ENCODE data around the gene RNF212B. TPM values are rescaled to one million over a fixed set of nuclear protein-coding genes. Genes with fewer than 3 reads are reported as not detected.
"Not testable (repeated sequence)": the region's sequence is repeated elsewhere in the genome, so short reads cannot be mapped to it uniquely, and the experiment has no call there.

RNF212B gene, protein sequence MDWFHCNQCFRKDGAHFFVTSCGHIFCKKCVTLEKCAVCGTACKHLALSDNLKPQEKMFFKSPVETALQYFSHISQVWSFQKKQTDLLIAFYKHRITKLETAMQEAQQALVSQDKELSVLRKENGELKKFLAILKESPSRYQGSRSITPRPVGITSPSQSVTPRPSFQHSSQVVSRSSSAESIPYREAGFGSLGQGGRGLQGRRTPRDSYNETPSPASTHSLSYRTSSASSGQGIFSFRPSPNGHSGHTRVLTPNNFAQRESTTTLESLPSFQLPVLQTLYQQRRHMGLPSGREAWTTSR
- polyA plus RNA-seq (ENCODE audit: insufficient read length in 3 of 3) = 1 to 10 TPM; 1.4 to 1.6 (median 1.4) TPM

DNA sequence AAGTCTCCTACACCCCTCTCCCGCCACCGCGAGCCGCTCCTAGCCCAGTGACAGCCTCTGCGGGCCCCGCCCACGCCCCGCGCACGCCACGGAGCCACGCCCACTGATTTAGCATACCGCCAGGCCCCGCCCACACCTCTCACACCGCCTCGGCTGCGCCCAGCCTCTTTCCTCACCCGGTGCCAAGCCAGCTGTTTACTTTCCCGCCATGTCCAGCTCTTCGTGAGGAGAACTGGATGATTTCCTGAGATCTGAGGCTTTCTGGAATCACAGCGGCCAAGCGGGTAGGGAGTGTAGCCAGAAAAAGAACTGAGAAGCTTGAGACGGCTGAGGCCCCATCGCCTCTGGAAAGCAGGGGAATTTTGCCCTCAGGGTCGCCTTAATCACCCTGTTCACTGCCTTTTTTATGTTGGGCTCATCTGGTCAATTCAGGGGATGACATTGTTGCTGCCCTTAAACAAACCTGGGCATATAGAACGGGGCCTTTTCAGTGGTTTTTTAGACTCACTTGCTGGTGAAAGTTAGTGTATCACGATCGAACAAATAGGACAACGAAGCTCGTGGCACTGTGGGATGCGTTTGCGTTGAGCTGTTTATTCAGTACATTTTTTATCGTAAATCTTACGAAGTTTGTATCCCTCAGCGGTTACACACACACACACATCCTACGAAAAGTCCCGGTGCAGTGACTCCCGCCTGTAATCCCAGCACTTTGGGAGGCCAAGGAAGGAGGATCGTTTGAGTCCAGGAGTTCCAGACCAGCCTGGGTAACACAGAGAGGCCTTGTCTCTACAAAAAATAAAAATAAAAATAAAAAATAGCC is at the start of gene RNF212B:
TSS of gene RNF212B (plus strand) at position 165 of the 823 bp plus-strand sequence. CDS start 2,410 bp downstream, outside the sequence.
- DNase-seq (ENCODE audit: low read depth in 3 of 3, low spot score in 2 of 3) = peak; percentile 54 to 75 (median 68)

DNA sequence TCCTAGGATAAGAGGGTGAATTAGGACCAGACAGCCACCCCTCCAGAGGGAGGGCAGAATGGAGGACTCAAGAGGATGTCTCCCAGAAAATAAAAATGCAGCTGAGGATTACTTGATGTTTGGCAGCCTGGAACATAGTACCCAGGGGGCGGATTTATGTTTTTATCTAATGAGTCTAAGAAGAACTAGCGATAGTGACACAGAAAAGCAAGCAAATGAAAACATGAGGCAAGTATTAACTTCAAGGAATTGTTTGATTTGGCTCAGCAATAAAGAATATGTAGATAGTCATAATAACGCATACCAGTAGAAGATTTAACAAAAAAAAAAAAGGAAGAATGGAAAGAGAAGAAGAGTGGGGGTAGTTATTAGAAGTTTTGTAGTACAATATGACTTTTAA is 44.3 kb upstream of the RNF212B start:
- no peak for DNase-seq (ENCODE audit: low read depth in 3 of 3, low spot score in 2 of 3)

DNA sequence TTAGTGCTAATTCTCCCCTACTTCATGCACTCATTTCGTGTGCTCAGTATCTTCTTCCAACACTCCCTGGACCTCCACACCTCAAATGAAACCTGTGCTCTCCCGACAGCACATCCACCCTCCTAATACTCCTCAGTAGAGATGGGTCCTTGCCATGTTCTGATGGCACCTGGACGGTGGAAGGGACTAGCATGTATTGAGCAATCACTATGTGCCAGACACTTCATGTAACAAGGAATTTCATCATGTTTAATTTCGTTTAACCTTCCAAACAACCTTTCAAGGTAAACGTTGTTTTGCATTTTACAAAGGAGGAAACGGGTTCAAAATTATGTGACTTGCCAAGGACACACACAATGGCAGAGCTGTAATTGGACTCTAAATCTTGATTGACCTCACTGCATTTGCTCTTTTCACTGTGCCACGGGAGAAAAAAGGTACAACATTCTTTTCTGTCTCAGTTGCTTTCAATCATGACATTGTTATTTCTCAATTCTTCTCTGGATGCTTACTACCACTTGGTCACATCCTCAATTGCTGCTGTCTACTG is 42.1 kb upstream of the RNF212B start:
- no peak for DNase-seq (ENCODE audit: low read depth in 3 of 3, low spot score in 2 of 3)

DNA sequence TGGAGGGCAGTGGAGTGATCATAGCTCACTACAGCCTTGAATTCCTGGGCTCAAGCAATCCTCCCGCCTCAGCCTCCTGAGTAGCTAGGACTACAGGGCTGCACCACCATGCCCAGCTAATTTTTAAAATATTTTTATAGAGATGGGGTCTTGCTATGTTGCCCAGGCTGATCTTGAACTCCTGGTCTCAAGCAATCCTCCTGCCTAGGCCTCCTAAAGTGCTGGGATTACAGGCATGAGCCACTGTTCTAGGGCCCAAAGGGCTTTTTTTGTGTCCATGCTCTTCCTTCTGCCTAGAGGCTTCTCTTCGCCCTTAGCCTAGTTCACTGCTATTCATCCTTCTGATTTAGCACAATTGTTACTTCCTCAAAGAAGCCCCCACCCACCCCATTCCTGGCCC is 41.2 kb upstream of the RNF212B start:
- DNase-seq (ENCODE audit: low read depth in 3 of 3, low spot score in 2 of 3) = not testable (repeated sequence)

DNA sequence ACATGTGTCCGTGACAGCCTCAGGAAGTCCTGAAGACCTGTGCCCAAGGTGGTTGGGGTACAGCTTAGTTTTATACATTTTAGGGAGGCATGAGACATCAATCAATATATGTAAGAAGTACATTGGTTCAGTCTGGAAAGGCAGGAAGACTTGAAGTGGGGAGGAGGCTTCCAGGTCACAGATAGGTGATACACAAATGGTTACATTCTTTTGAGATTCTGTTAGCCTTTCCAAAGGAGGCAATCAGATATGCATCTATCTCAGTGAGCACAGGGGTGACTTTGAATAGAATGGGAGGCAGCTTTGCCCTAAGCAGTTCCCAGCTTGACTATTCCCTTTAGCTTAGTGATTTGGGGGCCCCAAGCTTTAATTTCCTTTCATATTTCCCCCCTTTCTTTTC is 38.6 kb upstream of the RNF212B start:
- DNase-seq (ENCODE audit: low read depth in 3 of 3, low spot score in 2 of 3) = not testable (repeated sequence)

DNA sequence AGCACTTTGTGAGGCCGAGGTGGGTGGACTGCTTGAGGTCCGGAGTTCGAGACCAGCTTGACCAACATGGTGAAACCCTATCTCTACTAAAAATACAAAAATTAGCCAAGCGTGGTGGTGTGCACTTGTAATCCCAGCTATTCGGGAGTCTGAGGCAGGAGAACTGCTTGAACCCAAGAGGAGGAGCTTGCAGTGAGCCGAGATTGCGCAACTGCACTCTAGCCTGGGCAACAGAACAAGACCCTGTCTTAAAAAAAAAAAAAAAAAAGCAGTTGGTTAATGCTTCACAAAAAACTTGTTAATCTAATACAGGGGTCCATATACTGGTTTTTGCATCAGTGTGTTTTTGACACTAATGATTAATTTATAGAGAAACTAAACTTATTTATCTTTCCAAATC is 35.7 kb upstream of the RNF212B start:
- no peak for DNase-seq (ENCODE audit: low read depth in 3 of 3, low spot score in 2 of 3)

DNA sequence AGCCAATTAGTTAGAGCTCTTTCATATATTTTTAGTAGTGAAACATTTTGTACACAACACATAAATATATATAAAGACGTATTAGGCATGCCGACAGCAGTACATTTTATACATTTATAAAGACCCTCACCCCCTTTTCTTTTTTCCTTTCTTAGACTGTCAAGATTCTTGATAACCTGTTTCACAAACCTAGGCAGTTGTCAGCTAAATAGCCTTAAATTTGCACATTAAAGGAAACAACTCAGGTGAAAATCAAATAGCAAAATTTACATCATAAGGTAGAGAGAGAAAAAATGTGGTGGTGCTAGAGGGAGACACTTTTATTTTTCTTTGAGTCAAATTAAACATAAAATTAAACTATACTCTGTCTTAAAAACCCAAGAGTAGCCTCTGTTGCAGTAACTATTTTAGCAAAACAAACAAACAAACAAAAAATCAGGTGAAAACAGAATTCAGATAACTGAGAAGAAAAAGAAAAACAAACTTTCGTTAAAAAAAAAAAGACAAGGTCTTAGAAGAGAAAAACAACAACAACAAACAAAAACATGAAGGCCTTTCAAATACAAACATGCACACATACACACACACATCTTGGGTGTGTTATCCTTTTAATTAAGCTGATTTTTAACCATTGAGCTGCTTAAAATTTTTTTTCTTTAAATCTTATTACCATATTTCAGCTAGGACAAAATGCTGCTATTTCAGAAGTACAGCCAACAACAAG is 31.2 kb upstream of the RNF212B start:
- DNase-seq (ENCODE audit: low read depth in 3 of 3, low spot score in 2 of 3) = no peak

DNA sequence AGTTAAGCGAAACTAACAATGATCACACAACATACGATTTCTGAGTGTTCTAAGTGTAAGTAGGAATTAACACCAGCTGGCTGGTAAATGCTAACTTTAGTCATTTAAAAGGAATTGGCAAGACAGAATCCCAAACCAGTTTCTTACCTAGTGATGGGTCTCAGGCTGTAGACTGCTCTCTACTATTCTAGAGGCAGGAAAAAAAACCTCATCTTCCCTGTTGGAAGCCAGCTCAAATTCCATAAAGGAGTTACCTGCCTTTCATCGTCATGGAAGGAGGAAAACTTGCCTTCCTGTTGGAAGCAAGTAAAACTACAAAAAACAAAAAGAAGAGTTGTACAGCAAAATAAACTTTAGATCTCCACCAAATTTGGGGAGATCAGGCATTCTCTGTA is 30.6 kb upstream of the RNF212B start:
- no peak for DNase-seq (ENCODE audit: low read depth in 3 of 3, low spot score in 2 of 3)

DNA sequence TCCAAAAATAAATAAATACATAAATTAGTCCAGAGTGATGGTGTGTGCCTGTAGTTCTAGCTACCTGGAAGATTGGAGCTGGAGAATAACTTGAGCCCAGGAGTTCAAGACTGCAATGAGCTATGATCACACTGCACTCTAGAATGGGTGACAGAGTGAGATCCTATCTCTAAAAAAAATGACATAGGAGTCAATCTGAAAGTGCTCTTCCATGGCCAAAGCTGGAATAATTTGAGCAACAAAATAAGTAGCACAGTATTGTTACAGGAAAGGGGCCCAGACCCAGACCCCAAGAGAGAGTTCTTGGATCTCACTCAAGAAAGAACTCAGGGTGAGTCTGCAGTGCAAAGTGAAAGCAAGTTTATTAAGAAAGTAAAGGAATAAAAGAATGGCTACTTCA is 29.4 kb upstream of the RNF212B start:
- no peak for DNase-seq (ENCODE audit: low read depth in 3 of 3, low spot score in 2 of 3)

DNA sequence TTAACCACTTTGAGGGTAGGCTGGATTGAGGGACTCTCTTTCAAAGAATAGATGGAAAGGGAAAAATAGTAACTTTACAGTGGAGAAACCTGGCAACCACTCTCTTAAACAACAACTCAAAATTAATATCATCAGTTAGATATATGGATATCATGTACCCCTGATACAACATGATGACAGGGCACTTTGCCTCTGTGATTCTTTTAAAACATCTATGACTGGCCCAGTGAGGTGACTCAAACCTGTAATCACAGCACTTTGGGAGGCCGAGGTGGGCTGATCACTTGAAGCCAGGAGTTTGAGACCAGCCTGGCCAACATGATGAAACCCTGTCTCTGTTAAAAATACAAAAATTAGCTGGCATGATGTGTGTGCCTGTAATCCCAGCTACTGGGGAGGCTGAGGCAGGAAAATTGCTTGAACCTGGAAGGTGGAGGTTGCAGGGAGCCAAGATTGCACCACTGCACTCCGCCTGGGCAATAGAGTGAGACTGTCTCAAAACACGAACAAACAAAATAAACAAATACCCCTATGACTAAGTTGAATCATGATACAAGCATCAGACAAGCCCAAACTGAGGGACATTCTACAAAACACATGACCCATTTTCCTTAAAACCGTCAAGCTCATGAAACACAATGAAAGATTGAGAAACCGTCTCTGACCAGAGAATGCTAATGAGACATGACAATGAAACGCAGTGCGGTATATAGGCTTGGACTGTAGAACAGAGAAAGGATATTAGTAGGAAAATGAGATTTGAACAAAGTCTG is 27.9 kb upstream of the RNF212B start:
- no peak for DNase-seq (ENCODE audit: low read depth in 3 of 3, low spot score in 2 of 3)

DNA sequence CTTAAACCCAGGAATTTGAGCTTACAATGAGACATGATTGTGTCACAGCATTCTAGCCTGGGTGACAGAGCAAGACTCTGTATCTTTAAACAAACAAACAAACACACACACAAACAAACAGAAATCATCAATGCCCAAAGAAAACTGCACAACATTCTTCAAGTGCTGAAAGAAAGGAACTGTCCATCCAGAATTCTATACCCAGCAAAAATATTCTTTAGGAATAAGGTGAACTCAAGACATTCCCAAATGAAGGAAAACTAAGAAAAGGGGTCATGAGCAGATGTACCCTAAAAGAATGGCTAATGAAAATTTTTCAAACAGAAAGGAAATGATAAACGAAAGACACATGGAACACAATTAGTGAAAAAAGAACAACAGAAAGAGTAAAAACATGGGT is 22.3 kb upstream of the RNF212B start:
- DNase-seq (ENCODE audit: low read depth in 3 of 3, low spot score in 2 of 3) = no peak

DNA sequence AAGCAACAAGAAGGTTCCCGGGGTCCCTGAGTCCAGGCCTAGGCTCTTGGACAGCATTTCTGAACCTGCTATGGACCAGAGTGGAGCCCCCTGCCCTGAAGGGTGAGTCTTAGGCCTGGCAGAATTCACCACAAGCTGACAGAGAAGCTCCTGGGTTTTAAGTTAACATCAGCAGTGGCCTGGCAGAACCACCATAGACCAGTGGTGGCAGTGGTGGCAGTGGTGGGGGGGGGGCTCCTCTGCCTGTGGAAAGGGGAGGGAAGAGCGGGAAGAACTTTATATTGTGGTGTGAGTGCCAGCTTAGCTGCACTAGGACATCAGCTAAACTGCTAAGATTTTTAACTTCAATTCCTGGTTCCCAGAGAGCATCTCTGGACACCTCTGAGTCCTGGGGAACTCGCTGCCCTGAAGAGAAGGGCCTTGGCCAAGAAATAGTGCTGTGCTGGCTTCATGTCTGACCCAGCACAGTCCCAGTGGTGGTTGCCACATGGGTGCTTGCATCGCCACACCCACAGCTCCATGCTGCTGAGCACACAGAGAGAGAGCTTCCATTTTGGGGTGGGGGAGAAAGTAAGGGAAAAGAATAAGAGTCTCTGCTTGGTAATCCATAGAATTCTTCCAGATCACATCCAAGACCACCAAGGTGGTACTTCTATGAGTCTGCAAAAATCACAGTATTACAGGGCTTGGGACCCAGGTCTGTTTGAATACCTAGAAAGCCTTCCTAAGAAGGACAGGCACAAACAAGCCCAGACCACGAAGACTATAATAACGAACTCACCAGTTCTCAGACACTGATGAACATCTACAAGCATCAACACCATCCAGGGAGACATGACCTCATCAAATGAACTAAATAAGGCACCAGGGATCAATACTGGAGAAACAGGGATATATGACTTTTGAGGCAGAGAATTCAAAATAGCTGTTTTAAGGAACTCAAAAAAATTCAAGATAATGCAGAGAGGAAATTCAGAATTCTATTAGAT is 20.4 kb upstream of the RNF212B start:
- no peak for DNase-seq (ENCODE audit: low read depth in 3 of 3, low spot score in 2 of 3)

DNA sequence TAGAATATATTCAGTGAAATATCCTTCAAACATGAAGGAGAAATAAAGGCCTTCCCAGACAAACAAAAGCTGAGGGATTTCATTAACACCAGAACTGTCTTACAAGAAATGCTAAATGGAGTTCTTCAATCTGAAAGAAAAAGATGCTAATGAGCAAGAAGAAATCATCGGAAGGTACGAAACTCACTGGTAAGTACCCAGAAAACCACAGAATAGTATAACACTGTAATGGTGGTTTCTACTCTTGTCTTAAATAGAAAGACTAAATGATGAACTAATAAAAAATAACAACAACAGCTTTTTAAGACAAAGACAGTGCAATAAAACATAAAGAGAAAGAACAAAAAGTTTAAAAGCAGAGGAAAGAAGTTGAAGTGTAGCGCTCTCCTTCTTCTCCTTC is 18.7 kb upstream of the RNF212B start:
- DNase-seq (ENCODE audit: low read depth in 3 of 3, low spot score in 2 of 3) = no peak

DNA sequence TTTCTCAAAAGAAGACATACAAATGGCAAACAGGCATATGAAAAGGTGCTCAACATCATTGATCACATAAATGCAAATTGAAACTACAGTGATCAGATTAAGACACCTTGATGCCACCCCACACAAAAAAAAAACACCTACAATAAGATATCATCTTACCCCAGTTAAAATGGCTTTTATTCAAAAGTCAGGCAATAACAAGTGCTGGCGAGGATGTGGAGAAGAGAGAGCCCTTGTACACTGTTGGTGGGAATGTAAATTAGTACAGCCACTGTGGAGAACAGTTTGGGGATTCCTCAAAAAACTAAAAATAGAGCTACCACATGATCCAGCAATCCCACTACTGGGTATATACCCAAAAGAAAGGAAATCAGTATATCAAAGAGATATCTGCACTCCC is 12.8 kb upstream of the RNF212B start:
- DNase-seq (ENCODE audit: low read depth in 3 of 3, low spot score in 2 of 3) = not testable (repeated sequence)

DNA sequence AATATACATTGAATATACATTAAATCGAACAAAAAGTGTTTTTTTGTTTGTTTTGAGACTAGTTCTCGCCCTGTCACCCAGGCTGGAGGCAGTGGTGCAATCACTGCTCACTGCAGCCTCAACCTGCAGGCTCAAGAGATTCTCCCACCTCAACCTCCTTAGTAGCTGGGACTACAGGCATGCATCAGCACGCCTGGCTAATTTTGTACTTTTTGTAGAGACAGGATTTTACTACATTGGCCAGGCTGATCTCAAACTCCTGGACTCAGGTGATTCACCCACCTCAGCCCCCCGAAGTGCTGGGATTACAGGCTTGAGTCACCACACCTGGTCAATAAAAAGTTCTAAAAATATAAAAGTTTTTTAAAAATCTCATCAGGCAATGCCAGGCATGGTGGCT is 10.2 kb upstream of the RNF212B start:
- no peak for DNase-seq (ENCODE audit: low read depth in 3 of 3, low spot score in 2 of 3)

DNA sequence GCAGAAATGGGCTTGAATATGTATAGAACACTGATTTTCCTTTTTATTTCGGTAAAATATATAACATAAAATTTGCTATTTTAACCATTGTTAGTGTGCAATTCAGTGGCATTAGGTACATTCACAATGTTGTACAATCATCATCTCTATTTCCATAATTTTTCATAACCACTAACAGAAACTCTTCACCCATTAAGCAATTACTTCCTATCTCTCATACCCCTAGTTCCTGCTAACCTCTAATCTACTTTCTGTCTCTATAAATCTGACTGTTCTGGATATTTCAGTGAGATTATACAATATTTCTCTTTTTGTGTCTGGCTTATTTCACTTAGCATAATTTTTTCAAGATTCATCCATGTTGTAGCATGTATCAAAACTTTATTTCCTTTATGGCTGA is 8.9 kb upstream of the RNF212B start:
- DNase-seq (ENCODE audit: low read depth in 3 of 3, low spot score in 2 of 3) = no peak

DNA sequence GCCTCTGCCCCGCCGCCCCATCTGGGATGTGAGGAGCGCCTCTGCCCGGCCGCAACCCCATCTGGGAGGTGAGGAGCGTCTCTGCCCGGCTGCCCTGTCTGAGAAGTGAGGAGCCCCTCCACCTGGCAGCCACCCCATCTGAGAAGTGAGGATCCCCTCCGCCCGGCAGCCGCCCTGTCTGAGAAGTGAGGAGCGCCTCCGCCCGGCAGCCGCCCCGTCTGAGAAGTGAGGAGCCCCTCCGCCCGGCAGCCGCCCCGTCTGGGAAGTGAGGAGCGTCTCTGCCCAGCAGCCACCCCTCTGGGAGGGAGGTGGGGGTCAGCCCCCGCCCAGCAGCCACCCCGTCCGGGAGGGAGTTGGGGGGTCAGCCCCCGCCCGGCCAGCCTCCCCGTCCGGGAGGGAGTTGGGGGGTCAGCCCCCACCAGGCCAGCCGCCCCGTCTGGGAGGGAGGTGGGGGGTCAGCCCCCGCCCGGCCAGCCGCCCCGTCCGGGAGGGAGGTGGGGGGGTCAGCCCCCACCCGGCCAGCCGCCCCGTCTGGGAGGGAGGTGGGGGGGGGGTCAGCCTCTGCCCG is 5.4 kb upstream of the RNF212B start:
- not testable (repeated sequence) for DNase-seq (ENCODE audit: low read depth in 3 of 3, low spot score in 2 of 3)

DNA sequence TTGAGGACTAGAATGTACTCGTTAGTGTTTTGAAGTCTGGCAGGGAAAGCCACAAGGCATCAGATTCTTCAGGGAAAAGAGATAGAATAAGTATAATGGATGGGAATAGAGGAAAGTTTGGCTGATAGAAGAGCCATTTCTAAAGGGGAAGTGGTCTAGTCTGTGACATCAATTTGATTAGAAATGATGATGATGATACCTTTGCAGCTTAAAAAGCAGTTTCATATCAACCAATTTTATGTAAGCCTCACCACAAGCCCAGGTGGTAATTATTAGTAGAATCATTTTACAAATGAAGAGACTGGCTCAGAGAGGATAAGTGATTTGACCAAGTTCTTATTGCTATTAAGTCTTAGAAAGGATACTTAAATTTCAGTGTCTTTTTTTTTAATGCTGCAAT is 2.9 kb downstream of the RNF212B start:
- DNase-seq (ENCODE audit: low read depth in 3 of 3, low spot score in 2 of 3) = no peak
